Transverse colon (tissue), 3 donors: ENCODE results near the gene MYBPC1.

Experiments
- CTCF ChIP-seq, 5 experiments: fragments of 200-600 bp in 3 of 5; fragments of 450-650 bp in 2 of 5; sonication (generic) in 3 of 5; IDR thresholded peaks; 1 replicate in 2 of 5; 2 replicates in 3 of 5; pipeline ENCODE4 v1.5.1; 2016 to 2017; ENCODE audit warnings: antibody characterized with exemption in 5 of 5, inconsistent platforms in 3 of 5, mild to moderate bottlenecking in 2 of 5, moderate library complexity in 1 of 5
- EP300 ChIP-seq: sonication (generic); formaldehyde crosslinking; IDR thresholded peaks from one replicate; pipeline ENCODE4 v1.6.1; 2017; ENCODE audit warnings: antibody characterized with exemption, low read depth
- POLR2A ChIP-seq: fragments of 450-650 bp; IDR thresholded peaks from one replicate; pipeline ENCODE4 v1.6.1; 2016; ENCODE audit warnings: antibody characterized with exemption, mild to moderate bottlenecking, moderate library complexity

- TF ChIP-seq POLR2A, result no peak
- TF ChIP-seq CTCF (IDR thresholded peaks at IDR 0.05), result no peak
- TF ChIP-seq EP300, result no peak
Measured at GRCh38 chr12:101733166-101733565, 138.4 kb downstream of the MYBPC1 start.
